Mesendoderm (in vitro differentiated cells): ENCODE data around the gene TEX51.

ENCODE experiments used
- DNase-seq: peaks from one replicate; pipeline ENCODE4 v3.0.0; 2013
- H2AK5ac ChIP-seq: 2 replicates; pipeline ENCODE4 v1.6.1; 2013; ENCODE audit warnings: low read length, inconsistent platforms
- H2BK120ac ChIP-seq: 2 replicates; pipeline ENCODE4 v1.6.1; 2013; ENCODE audit warnings: low read depth, mild to moderate bottlenecking, low read length, moderate library complexity, mixed read lengths
- H2BK15ac ChIP-seq: replicated peaks from 2 replicates; pipeline ENCODE4 v1.6.1; 2013; ENCODE audit warnings: low read depth, mild to moderate bottlenecking, moderate library complexity
- H2BK5ac ChIP-seq: 2 replicates; pipeline ENCODE4 v1.6.1; 2013; ENCODE audit warnings: low read length, inconsistent platforms
- H3K18ac ChIP-seq: 2 replicates; pipeline ENCODE4 v1.6.1; 2013; ENCODE audit warnings: mild to moderate bottlenecking, low read length, mixed read lengths
- H3K23ac ChIP-seq: one replicate; pipeline ENCODE4 v1.6.1; 2013; ENCODE audit warnings: low read length
- H3K27ac ChIP-seq: 2 replicates; pipeline ENCODE4 v1.5.1; 2013; ENCODE audit warnings: low read depth, mild to moderate bottlenecking, inconsistent platforms, low read length, moderate library complexity
- H3K27me3 ChIP-seq: 2 replicates; pipeline ENCODE4 v1.6.1; 2013; ENCODE audit warnings: low read length, control low read depth, mild to moderate bottlenecking, inconsistent platforms; ENCODE audit not compliant: insufficient read depth, poor library complexity
- H3K36me3 ChIP-seq: 2 replicates; pipeline ENCODE4 v1.6.1; 2013; ENCODE audit warnings: low read length, inconsistent platforms; ENCODE audit not compliant: control insufficient read depth, insufficient read depth
- H3K4ac ChIP-seq: one replicate; pipeline ENCODE4 v1.6.1; 2013; ENCODE audit warnings: low read depth, mild to moderate bottlenecking, low read length, moderate library complexity
- H3K4me1 ChIP-seq: 2 replicates; pipeline ENCODE4 v1.6.1; 2013; ENCODE audit warnings: low read depth, low read length, inconsistent platforms; ENCODE audit not compliant: control insufficient read depth
- H3K4me2 ChIP-seq: 2 replicates; pipeline ENCODE4 v1.6.1; 2013; ENCODE audit warnings: low read length
- H3K4me3 ChIP-seq: 2 replicates; pipeline ENCODE4 v1.5.1; 2013; ENCODE audit warnings: mild to moderate bottlenecking, low read length
- H3K56ac ChIP-seq: one replicate; pipeline ENCODE4 v1.6.1; 2013; ENCODE audit warnings: low read length
- H3K79me1 ChIP-seq: 2 replicates; pipeline ENCODE4 v1.6.1; 2013; ENCODE audit warnings: low read length, inconsistent platforms
- H3K79me2 ChIP-seq: 2 replicates; pipeline ENCODE4 v1.6.1; 2013; ENCODE audit warnings: mild to moderate bottlenecking, low read length; ENCODE audit not compliant: control insufficient read depth, insufficient read depth
- H3K9ac ChIP-seq: 2 replicates; pipeline ENCODE4 v1.6.1; 2013; ENCODE audit warnings: low read length, inconsistent platforms
- H4K5ac ChIP-seq: one replicate; pipeline ENCODE4 v1.6.1; 2013; ENCODE audit warnings: low read length
- H4K8ac ChIP-seq: one replicate; pipeline ENCODE4 v1.6.1; 2013; ENCODE audit warnings: low read depth, mild to moderate bottlenecking, control low read depth, low read length, moderate library complexity
- WGBS: extraction: QIAGEN DNeasy Blood & Tissue Kit; methylation state at CpG from one replicate; pipeline ENCODE4 v1.1.7; 2013; ENCODE audit warnings: low lambda C conversion rate, missing lambda C conversion rate; ENCODE audit not compliant: insufficient coverage; ENCODE audit errors: extremely low coverage; 5-methylcytosine and 5-hydroxymethylcytosine counted together

TEX51 gene

GRCh38 chr2:126890551-126891450 lies 7.9 kb upstream of the TEX51 start:
- no peak overlapping the region for H3K56ac ChIP-seq
- no peak overlapping the region for H4K5ac ChIP-seq
- no peaks in the 10 kb centered on the region for H3K27me3 ChIP-seq
- no peaks in the 10 kb centered on the region for H3K79me2 ChIP-seq
- H3K79me1 ChIP-seq = no peaks in the 10 kb centered on the region
- no peak overlapping the region for H3K4me2 ChIP-seq
- no peak overlapping the region for H3K27ac ChIP-seq
- no peaks in the 10 kb centered on the region for H3K4me1 ChIP-seq
- WGBS = no CpG with 5 or more reads among the region's 12 CpGs
- no peaks in the 10 kb centered on the region for H3K36me3 ChIP-seq
- no peak overlapping the region for H3K4me3 ChIP-seq
- H2AK5ac ChIP-seq = no peak overlapping the region
- DNase-seq = no peak
- H3K4ac ChIP-seq = no peak overlapping the region
- H3K9ac ChIP-seq = no peak overlapping the region
- H3K23ac ChIP-seq = no peak overlapping the region
- H4K8ac ChIP-seq = no peak overlapping the region
- no peak overlapping the region for H2BK5ac ChIP-seq
- H3K18ac ChIP-seq = no peak overlapping the region
- no peak overlapping the region for H2BK120ac ChIP-seq
- H2BK15ac ChIP-seq = no peak overlapping the region

DNA sequence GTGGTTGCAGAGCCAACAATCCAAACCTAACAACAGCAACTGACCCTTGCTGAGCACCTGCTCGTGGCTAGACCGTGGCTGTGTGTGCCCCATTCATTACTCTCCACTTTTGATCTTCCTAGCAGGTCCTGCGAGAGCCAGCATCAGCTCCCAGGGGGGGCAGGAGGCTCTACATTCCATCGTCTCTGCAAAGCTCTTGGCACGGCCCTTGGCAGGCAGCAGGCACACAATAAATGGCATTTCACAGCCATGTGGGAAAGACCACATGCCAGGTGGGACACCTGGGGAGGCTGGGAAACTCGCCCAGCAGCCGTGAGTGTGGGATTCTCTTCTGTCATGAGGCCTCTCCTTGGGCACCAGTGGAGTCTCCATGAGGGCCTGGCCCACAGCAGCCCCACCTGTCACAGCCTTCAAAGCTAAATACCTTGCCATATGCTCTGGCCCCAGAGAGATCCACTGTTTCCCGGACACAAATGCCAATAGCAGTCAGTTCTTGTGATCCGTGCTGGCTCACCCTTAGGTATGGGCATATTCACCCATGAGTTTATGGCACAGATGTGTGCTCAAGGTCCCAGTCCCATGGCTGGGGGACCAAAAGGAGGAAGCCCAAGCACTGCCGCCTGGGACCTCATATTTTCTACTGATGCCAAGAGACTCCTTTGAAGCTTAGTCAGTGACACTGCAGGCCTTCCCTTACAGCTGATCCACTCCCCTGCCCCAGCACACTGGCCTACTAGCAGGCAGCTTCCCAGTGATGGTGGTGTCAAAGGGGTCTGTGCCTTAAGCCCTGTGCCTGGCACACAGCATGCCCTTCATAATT lies 6.8 kb upstream of the TEX51 start:
- Histone ChIP-seq H4K5ac (no peak overlapping the region), H3K56ac (no peak overlapping the region), H3K18ac (no peak overlapping the region), H3K79me1 (no peaks in the 10 kb centered on the region), H3K9ac (no peak overlapping the region), H3K23ac (no peak overlapping the region), H3K27ac (no peak overlapping the region), H3K27me3 (no peaks in the 10 kb centered on the region), H3K4me3 (no peak overlapping the region), H2AK5ac (no peak overlapping the region), H3K79me2 (no peaks in the 10 kb centered on the region), H3K4ac (no peak overlapping the region), H3K36me3 (no peaks in the 10 kb centered on the region), H2BK120ac (no peak overlapping the region), H2BK15ac (no peak overlapping the region), H3K4me1 (no peaks in the 10 kb centered on the region), H4K8ac (no peak overlapping the region), H3K4me2 (no peak overlapping the region), H2BK5ac (no peak overlapping the region)
- no CpG with 5 or more reads among the region's 10 CpGs for WGBS
- DNase-seq = peak; percentile 50

- H3K79me1 ChIP-seq = no peaks in the 10 kb centered on the region
- no peaks in the 10 kb centered on the region for H3K79me2 ChIP-seq
- H3K4ac ChIP-seq = no peak overlapping the region
- H4K5ac ChIP-seq = no peak overlapping the region
- H3K18ac ChIP-seq = no peak overlapping the region
- no peak overlapping the region for H3K56ac ChIP-seq
- H3K9ac ChIP-seq = no peak overlapping the region
- WGBS = no CpG with 5 or more reads among the region's 4 CpGs
- no peak overlapping the region for H3K4me2 ChIP-seq
- no peak overlapping the region for H4K8ac ChIP-seq
- no peaks in the 10 kb centered on the region for H3K36me3 ChIP-seq
- no peak overlapping the region for H3K4me3 ChIP-seq
- no peak for DNase-seq
- H3K27ac ChIP-seq = no peak overlapping the region
- no peak overlapping the region for H2BK15ac ChIP-seq
- no peak overlapping the region for H2BK120ac ChIP-seq
- H3K4me1 ChIP-seq = no peaks in the 10 kb centered on the region
- no peak overlapping the region for H2AK5ac ChIP-seq
- H3K23ac ChIP-seq = no peak overlapping the region
- H3K27me3 ChIP-seq = no peaks in the 10 kb centered on the region
- no peak overlapping the region for H2BK5ac ChIP-seq
These were observed 5.5 kb upstream of the TEX51 start for GRCh38 chr2:126893153-126893552.

DNA sequence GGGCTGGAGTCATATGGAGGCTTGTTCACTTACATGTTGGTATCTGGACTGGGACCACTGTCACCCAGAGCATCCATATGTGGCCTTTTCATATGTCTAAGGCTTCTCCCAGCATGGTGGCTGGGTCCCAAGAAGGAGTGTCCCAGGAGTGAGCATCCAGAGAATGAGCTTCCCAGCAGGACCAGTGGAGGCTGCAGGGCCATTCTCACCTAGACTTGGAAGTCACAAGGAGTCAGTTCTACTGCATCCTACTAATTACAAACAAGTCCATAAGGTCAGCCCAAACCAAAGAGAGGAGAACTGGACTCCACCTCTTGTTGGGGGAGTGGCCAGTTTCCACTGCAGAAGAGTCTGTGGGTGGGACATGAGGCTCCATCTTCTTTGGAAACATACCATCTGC lies 5.1 kb upstream of the TEX51 start:
- no peak overlapping the region for H3K56ac ChIP-seq
- H4K5ac ChIP-seq = no peak overlapping the region
- H3K36me3 ChIP-seq = no peaks in the 10 kb centered on the region
- no peak overlapping the region for H2AK5ac ChIP-seq
- no peak for DNase-seq
- H3K79me1 ChIP-seq = no peaks in the 10 kb centered on the region
- H2BK120ac ChIP-seq = no peak overlapping the region
- H3K27ac ChIP-seq = no peak overlapping the region
- no peak overlapping the region for H3K18ac ChIP-seq
- no peak overlapping the region for H2BK15ac ChIP-seq
- H3K4me1 ChIP-seq = no peaks in the 10 kb centered on the region
- H3K9ac ChIP-seq = no peak overlapping the region
- no peaks in the 10 kb centered on the region for H3K79me2 ChIP-seq
- no peak overlapping the region for H3K4ac ChIP-seq
- H3K4me2 ChIP-seq = no peak overlapping the region
- H4K8ac ChIP-seq = no peak overlapping the region
- H3K23ac ChIP-seq = no peak overlapping the region
- no peak overlapping the region for H3K4me3 ChIP-seq
- H3K27me3 ChIP-seq = no peaks in the 10 kb centered on the region
- H2BK5ac ChIP-seq = no peak overlapping the region

DNA sequence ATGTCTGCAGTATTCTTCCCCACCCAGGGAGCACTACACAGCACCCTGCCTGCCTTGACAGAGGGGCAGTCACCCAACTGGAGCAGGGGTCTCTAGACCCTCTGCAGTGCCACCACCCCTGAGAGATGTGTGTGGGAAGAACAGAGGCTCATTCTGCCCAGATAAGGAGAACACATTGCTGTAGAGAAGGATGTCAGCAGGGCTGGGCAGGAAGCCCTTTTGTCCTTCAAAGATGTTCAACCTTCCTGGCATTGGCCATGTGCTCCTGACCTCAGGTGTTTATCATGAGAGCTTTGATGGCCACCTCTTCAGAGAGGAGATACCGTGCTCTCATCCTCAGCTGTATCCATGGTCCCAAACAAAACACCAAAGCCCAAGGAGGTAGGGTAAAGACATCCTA lies 4.6 kb upstream of the TEX51 start:
- no peak overlapping the region for H2AK5ac ChIP-seq
- H3K4ac ChIP-seq = no peak overlapping the region
- no peak overlapping the region for H3K27ac ChIP-seq
- H3K23ac ChIP-seq = no peak overlapping the region
- no peak overlapping the region for H3K56ac ChIP-seq
- no peak for DNase-seq
- WGBS = no CpG with 5 or more reads among the region's 1 CpG
- no peaks in the 10 kb centered on the region for H3K79me1 ChIP-seq
- H3K36me3 ChIP-seq = no peaks in the 10 kb centered on the region
- H2BK5ac ChIP-seq = no peak overlapping the region
- no peaks in the 10 kb centered on the region for H3K27me3 ChIP-seq
- H3K18ac ChIP-seq = no peak overlapping the region
- H3K9ac ChIP-seq = no peak overlapping the region
- H3K4me3 ChIP-seq = no peak overlapping the region
- no peak overlapping the region for H4K5ac ChIP-seq
- no peaks in the 10 kb centered on the region for H3K4me1 ChIP-seq
- no peaks in the 10 kb centered on the region for H3K79me2 ChIP-seq
- H3K4me2 ChIP-seq = no peak overlapping the region
- no peak overlapping the region for H4K8ac ChIP-seq
- H2BK120ac ChIP-seq = no peak overlapping the region
- no peak overlapping the region for H2BK15ac ChIP-seq
